Neuronal stem cell (in vitro differentiated cells): ENCODE results near the gene STIL.
A peak's percentile ranks its signal among the peaks of the same experiment; 100 is the strongest.

Experiments
- DNase-seq: peaks from one replicate; pipeline ENCODE4 v3.0.0-alpha.2; 2013; ENCODE audit warnings: low spot score
- H2AFZ ChIP-seq: one replicate; pipeline ENCODE4 v1.6.1; 2013; ENCODE audit warnings: mild to moderate bottlenecking, low read length, inconsistent platforms
- H2AK5ac ChIP-seq: 2 replicates; pipeline ENCODE4 v1.6.1; 2013; ENCODE audit warnings: low read depth, mild to moderate bottlenecking, inconsistent platforms, low read length, moderate library complexity, mixed read lengths
- H2BK120ac ChIP-seq: 2 replicates; pipeline ENCODE4 v1.6.1; 2013; ENCODE audit warnings: low read depth, mild to moderate bottlenecking, inconsistent platforms, low read length, moderate library complexity, mixed read lengths
- H2BK12ac ChIP-seq: one replicate; pipeline ENCODE4 v1.6.1; 2013; ENCODE audit warnings: low read length, inconsistent platforms
- H2BK15ac ChIP-seq: 2 replicates; pipeline ENCODE4 v1.6.1; 2013; ENCODE audit warnings: mild to moderate bottlenecking, low read length, inconsistent platforms, mixed read lengths
- H2BK5ac ChIP-seq: one replicate; pipeline ENCODE4 v1.6.1; 2013; ENCODE audit warnings: inconsistent platforms, mild to moderate bottlenecking, low read length, moderate library complexity
- H3K14ac ChIP-seq: one replicate; pipeline ENCODE4 v1.6.1; 2013; ENCODE audit warnings: low read length, inconsistent platforms
- H3K18ac ChIP-seq: 2 replicates; pipeline ENCODE4 v1.6.1; 2013; ENCODE audit warnings: low read length, inconsistent platforms
- H3K23ac ChIP-seq: 2 replicates; pipeline ENCODE4 v1.6.1; 2013; ENCODE audit warnings: low read depth, mild to moderate bottlenecking, mixed read lengths, low read length, inconsistent platforms; ENCODE audit not compliant: poor library complexity
- H3K27ac ChIP-seq: replicated peaks from 3 replicates; pipeline ENCODE4 v1.5.1; 2013; ENCODE audit warnings: low read length, inconsistent platforms
- H3K27me3 ChIP-seq, 3 experiments: 2 replicates each; pipeline ENCODE4 v1.6.1; 2013; ENCODE audit warnings: low read length in 3 of 3, mild to moderate bottlenecking in 2 of 3, inconsistent platforms in 1 of 3, low read depth in 1 of 3, mixed read lengths in 1 of 3, moderate library complexity in 1 of 3; ENCODE audit not compliant: control insufficient read depth in 3 of 3, insufficient read depth in 3 of 3
- H3K36me3 ChIP-seq, 2 donors: replicated peaks in 1 of 2; 2 replicates each; pipeline ENCODE4 v1.6.1; 2013; ENCODE audit warnings: low read length in 2 of 2; ENCODE audit not compliant: control insufficient read depth in 2 of 2, insufficient read depth in 2 of 2
- H3K4ac ChIP-seq: 2 replicates; pipeline ENCODE4 v1.6.1; 2013; ENCODE audit warnings: inconsistent platforms, mild to moderate bottlenecking, low read length, moderate library complexity
- H3K4me1 ChIP-seq, 2 donors: 1 replicate in 1 of 2; 2 replicates in 1 of 2; pipeline ENCODE4 v1.6.1; 2013; ENCODE audit warnings: low read length in 2 of 2, low read depth in 1 of 2; ENCODE audit not compliant: control insufficient read depth in 2 of 2, insufficient read depth in 1 of 2
- H3K4me2 ChIP-seq: one replicate; pipeline ENCODE4 v1.6.1; 2013; ENCODE audit warnings: mild to moderate bottlenecking, low read length, inconsistent platforms; ENCODE audit not compliant: insufficient read depth, poor library complexity, severe bottlenecking
- H3K4me3 ChIP-seq, 2 donors: 2 replicates each; pipeline ENCODE4 v1.5.1; 2013; ENCODE audit warnings: low read length in 2 of 2, mild to moderate bottlenecking in 2 of 2, inconsistent platforms in 1 of 2, moderate library complexity in 1 of 2
- H3K79me1 ChIP-seq: one replicate; pipeline ENCODE4 v1.6.1; 2013; ENCODE audit warnings: low read depth, mild to moderate bottlenecking, inconsistent platforms, low read length, moderate library complexity
- H3K9ac ChIP-seq: one replicate; pipeline ENCODE4 v1.6.1; 2013; ENCODE audit warnings: mild to moderate bottlenecking, low read depth, low read length, inconsistent platforms; ENCODE audit not compliant: poor library complexity
- H3K9me3 ChIP-seq, 2 donors: replicated peaks in 1 of 2; 2 replicates each; pipeline versions ENCODE3 to v1.6.1; 2013; ENCODE audit warnings: low read length in 2 of 2, mild to moderate bottlenecking in 2 of 2, inconsistent platforms in 1 of 2, low read depth in 1 of 2, mixed read lengths in 1 of 2, moderate library complexity in 1 of 2; ENCODE audit not compliant: control insufficient read depth in 2 of 2, insufficient read depth in 1 of 2
- H4K8ac ChIP-seq: one replicate; pipeline ENCODE4 v1.6.1; 2013; ENCODE audit warnings: low read depth, mild to moderate bottlenecking, inconsistent platforms, low read length, moderate library complexity
- H4K91ac ChIP-seq: one replicate; pipeline ENCODE4 v1.6.1; 2013; ENCODE audit warnings: low read length, low read depth, mild to moderate bottlenecking, inconsistent platforms; ENCODE audit not compliant: poor library complexity
- WGBS, 2 donors: extraction: QIAGEN DNeasy Blood & Tissue Kit; methylation state at CpG; one replicate each; pipeline ENCODE4 v1.1.7; 2013; ENCODE audit warnings: missing lambda C conversion rate in 2 of 2, mixed read lengths in 1 of 2; ENCODE audit not compliant: insufficient read length in 2 of 2, insufficient replicate concordance in 1 of 2; ENCODE audit errors: extremely low coverage in 2 of 2; 5-methylcytosine and 5-hydroxymethylcytosine counted together

STIL gene

GRCh38 chr1:47225430-47226100, 88.4 kb downstream of the STIL start:
- peaks cover 2 to 6% of the 10 kb centered on the region in 2 donors for H3K4me1 ChIP-seq
- peak overlapping the region; percentile 83 for H2AFZ ChIP-seq
- H2BK15ac ChIP-seq = peak overlapping the region; percentile 24
- H4K91ac ChIP-seq = no peak overlapping the region
- peak overlapping the region; percentile 79 for H3K18ac ChIP-seq
- no peak overlapping the region for H2BK12ac ChIP-seq
- H3K4me3 ChIP-seq = peak overlapping the region; percentile 29 to 73
- H2AK5ac ChIP-seq = no peak overlapping the region
- no peak overlapping the region for H3K27ac ChIP-seq
- peaks cover 1 to 2% of the 10 kb centered on the region in 2 donors for H3K9me3 ChIP-seq
- DNase-seq = no peak
- H3K36me3 ChIP-seq = no peaks in the 10 kb centered on the region
- WGBS, 2 donors = no CpG with 5 or more reads among the region's 79 CpGs
- H2BK5ac ChIP-seq = peak overlapping the region; percentile 0
- no peak overlapping the region for H4K8ac ChIP-seq
- peaks cover 65 to 98% (median 90%) of the 10 kb centered on the region in 3 experiments for H3K27me3 ChIP-seq
- H3K4ac ChIP-seq = no peak overlapping the region
- H3K79me1 ChIP-seq = no peaks in the 10 kb centered on the region
- H3K14ac ChIP-seq = peak overlapping the region; percentile 43
- H2BK120ac ChIP-seq = no peak overlapping the region
- peak overlapping the region; percentile 68 for H3K4me2 ChIP-seq
- H3K9ac ChIP-seq = peak overlapping the region; percentile 68
- H3K23ac ChIP-seq = peak overlapping the region; percentile 67

GRCh38 chr1:47224676-47225399, 89.1 kb downstream of the STIL start:
- Histone ChIP-seq H3K9me3 (peaks cover 1 to 2% of the 10 kb centered on the region in 2 donors), H2BK12ac (no peak overlapping the region), H2BK5ac (no peak overlapping the region), H4K8ac (no peak overlapping the region), H3K27me3 (peaks cover 60 to 98% (median 85%) of the 10 kb centered on the region in 3 experiments), H4K91ac (no peak overlapping the region), H3K14ac (peak overlapping the region; percentile 78), H3K4me1 (peaks cover 2 to 6% of the 10 kb centered on the region in 2 donors), H3K4me2 (peak overlapping the region; percentile 68), H2AK5ac (peak overlapping the region; percentile 48), H3K4me3 (peak overlapping the region in 1 of 2 donors; percentile 62), H3K36me3 (no peaks in the 10 kb centered on the region), H3K23ac (peak overlapping the region; percentile 67), H3K27ac (no peak overlapping the region), H3K9ac (peak overlapping the region; percentile 56), H2AFZ (no peak overlapping the region), H3K79me1 (no peaks in the 10 kb centered on the region), H3K4ac (no peak overlapping the region), H2BK120ac (no peak overlapping the region), H2BK15ac (peak overlapping the region; percentile 24), H3K18ac (peak overlapping the region; percentile 64)
- no peak for DNase-seq
- no CpG with 5 or more reads among the region's 30 CpGs for WGBS, 2 donors

GRCh38 chr1:47223921-47224675, 89.8 kb downstream of the STIL start:
- Histone ChIP-seq H3K4me2 (no peak overlapping the region), H3K23ac (no peak overlapping the region), H2BK15ac (no peak overlapping the region), H3K36me3 (no peaks in the 10 kb centered on the region), H3K4me1 (peaks cover 2 to 4% of the 10 kb centered on the region in 2 donors), H2BK120ac (no peak overlapping the region), H2AK5ac (peak overlapping the region; percentile 48), H3K4me3 (no peak overlapping the region), H3K79me1 (no peaks in the 10 kb centered on the region), H3K9ac (no peak overlapping the region), H2BK5ac (no peak overlapping the region), H3K27ac (no peak overlapping the region), H3K4ac (no peak overlapping the region), H3K27me3 (peaks cover 53 to 95% (median 78%) of the 10 kb centered on the region in 3 experiments), H4K8ac (no peak overlapping the region), H3K9me3 (peaks cover 1 to 2% of the 10 kb centered on the region in 2 donors), H4K91ac (no peak overlapping the region), H2BK12ac (no peak overlapping the region), H2AFZ (no peak overlapping the region), H3K18ac (peak overlapping the region; percentile 9), H3K14ac (no peak overlapping the region)
- WGBS, 2 donors = no CpG with 5 or more reads among the region's 9 CpGs
- DNase-seq = no peak
